Measurements from ENCODE around the gene UBE2D4.

Gene UBE2D4

GRCh38 chr7:43925984-43926797 lies at the start of gene UBE2D4:
TSS of gene UBE2D4 (plus strand) at chr7:43926436. CDS start at chr7:43926533, 97 bp downstream.
- DNase-seq (ENCODE audit: low spot score), result peak; percentile 86
- H3K27ac ChIP-seq, result peak within 1 kb of the TSS; percentile 90 to 96
- H3K4me3 ChIP-seq, result peak within 1 kb of the TSS; percentile 89
- no peak for TF ChIP-seq CTCF (IDR thresholded peaks at IDR 0.05)

- no peak for DNase-seq (ENCODE audit: low spot score)
- H3K27ac ChIP-seq, result no peak overlapping the region
- H3K4me3 ChIP-seq, result no peak overlapping the region
- no peak for TF ChIP-seq CTCF (IDR thresholded peaks at IDR 0.05)
Observed at GRCh38 chr7:43876976-43877745, 49.1 kb upstream of the UBE2D4 start.

- TF ChIP-seq CTCF (IDR thresholded peaks at IDR 0.05), result no peak
- Histone ChIP-seq H3K4me3 (no peak overlapping the region), H3K27ac (peak overlapping the region in 1 of 2 donors; percentile 28)
- no peak for DNase-seq (ENCODE audit: low spot score)
Observed at GRCh38 chr7:43877968-43878864, 48.0 kb upstream of the UBE2D4 start.

- H3K4me3 ChIP-seq, result no peak overlapping the region
- H3K27ac ChIP-seq, result peak overlapping the region in 1 of 2 donors; percentile 28
- no peak for DNase-seq (ENCODE audit: low spot score)
- no peak for TF ChIP-seq CTCF (IDR thresholded peaks at IDR 0.05)
Observed at GRCh38 chr7:43878867-43879266, 47.4 kb upstream of the UBE2D4 start.

- TF ChIP-seq CTCF (IDR thresholded peaks at IDR 0.05), result no peak
- DNase-seq (ENCODE audit: low spot score), result no peak
- Histone ChIP-seq H3K4me3 (no peak overlapping the region), H3K27ac (peak overlapping the region in 1 of 2 donors; percentile 46)
Observed at GRCh38 chr7:43879477-43879876, 46.8 kb upstream of the UBE2D4 start.

GRCh38 chr7:43880596-43880995 lies 45.6 kb upstream of the UBE2D4 start:
- DNase-seq (ENCODE audit: low spot score), result no peak
- H3K4me3 ChIP-seq, result no peak overlapping the region
- no peak for TF ChIP-seq CTCF (IDR thresholded peaks at IDR 0.05)
- H3K27ac ChIP-seq, result no peak overlapping the region

All from coronary artery (tissue), 2 donors.